WTC11 (cell line): ENCODE data around the gene MCCC2.

Source experiments
- ELF4 ChIP-seq: sonication (generic); formaldehyde crosslinking; IDR thresholded peaks from 2 replicates; pipeline ENCODE4 v1.8.1; 2022; ENCODE audit warnings: low read depth, mild to moderate bottlenecking, moderate library complexity, missing genetic modification reagents
- TF ChIP-seq, protein P1 (sequence below): fragments of 200-600 bp; IDR thresholded peaks from 2 replicates; pipeline ENCODE4 v1.8.0; 2022; ENCODE audit warnings: antibody characterized with exemption
- TF ChIP-seq, protein P2 (sequence below): sonication (generic); formaldehyde crosslinking; conservative IDR thresholded peaks from 2 replicates; pipeline ENCODE4 v1.8.1; 2022; ENCODE audit warnings: mild to moderate bottlenecking, missing genetic modification reagents

DNA sequence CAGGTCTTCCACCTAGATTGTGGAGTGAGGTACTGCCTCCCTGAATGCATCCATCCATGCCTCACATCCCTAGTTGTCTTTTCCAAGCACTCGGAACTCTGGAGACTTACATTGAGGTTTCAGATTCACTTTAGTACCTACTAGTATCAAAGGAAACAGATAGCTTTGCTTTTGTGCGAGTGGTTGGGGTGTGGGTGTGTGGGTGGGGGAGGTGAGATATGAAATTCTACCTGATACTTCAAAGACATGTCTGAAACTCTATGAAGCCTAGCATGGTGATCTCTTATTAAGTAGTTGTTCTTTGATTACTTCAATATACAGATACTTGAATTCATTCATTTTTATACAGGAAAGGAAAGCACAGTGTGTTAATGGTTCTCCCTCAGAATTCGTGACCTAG is 64.4 kb downstream of the MCCC2 start:
- TF ChIP-seq, protein P1, sequence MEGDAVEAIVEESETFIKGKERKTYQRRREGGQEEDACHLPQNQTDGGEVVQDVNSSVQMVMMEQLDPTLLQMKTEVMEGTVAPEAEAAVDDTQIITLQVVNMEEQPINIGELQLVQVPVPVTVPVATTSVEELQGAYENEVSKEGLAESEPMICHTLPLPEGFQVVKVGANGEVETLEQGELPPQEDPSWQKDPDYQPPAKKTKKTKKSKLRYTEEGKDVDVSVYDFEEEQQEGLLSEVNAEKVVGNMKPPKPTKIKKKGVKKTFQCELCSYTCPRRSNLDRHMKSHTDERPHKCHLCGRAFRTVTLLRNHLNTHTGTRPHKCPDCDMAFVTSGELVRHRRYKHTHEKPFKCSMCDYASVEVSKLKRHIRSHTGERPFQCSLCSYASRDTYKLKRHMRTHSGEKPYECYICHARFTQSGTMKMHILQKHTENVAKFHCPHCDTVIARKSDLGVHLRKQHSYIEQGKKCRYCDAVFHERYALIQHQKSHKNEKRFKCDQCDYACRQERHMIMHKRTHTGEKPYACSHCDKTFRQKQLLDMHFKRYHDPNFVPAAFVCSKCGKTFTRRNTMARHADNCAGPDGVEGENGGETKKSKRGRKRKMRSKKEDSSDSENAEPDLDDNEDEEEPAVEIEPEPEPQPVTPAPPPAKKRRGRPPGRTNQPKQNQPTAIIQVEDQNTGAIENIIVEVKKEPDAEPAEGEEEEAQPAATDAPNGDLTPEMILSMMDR, result no peak
- TF ChIP-seq, protein P2, sequence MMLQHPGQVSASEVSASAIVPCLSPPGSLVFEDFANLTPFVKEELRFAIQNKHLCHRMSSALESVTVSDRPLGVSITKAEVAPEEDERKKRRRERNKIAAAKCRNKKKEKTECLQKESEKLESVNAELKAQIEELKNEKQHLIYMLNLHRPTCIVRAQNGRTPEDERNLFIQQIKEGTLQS (CRISPR knock-in tag), result no peak
- TF ChIP-seq ELF4 (CRISPR knock-in tag), result no peak
